Endothelial cell of umbilical vein (primary cell): Measurements from ENCODE around the gene SMIM30. TPM values are rescaled to one million over a fixed set of nuclear protein-coding genes. Genes with fewer than 3 reads are reported as not detected.

Experiments used
- BruUV-seq: library from RNA; stranded (reverse); fragments of 400-500 nt; replicated peaks from 2 replicates; lab custom pipeline; 2021; lab: Mats Ljungman, UMichigan
- CTCF ChIA-PET: fragments of 300-600, 350-600 bp; sonication (Branson Sonifier 250); formaldehyde crosslinking; loops from one replicate; lab custom pipeline; 2021; ENCODE audit warnings: antibody characterized with exemption, inconsistent platforms; lab: Charles Lee
- POLR2A ChIA-PET: fragments of 300-600, 350-600 bp; sonication (Branson Sonifier 250); formaldehyde crosslinking; loops from one replicate; lab custom pipeline; 2021; ENCODE audit warnings: antibody characterized with exemption, inconsistent platforms; lab: Charles Lee
- DNase-seq: peaks from one replicate; pipeline ENCODE4 v3.0.0-alpha.2; 2011; ENCODE audit warnings: low read depth, low spot score
- FAIRE-seq: peaks from 2 replicates; lab custom pipeline; 2011; peaks lifted over from hg19 to GRCh38; lab: Jason Lieb, UNC
- H2AFZ ChIP-seq: 2 replicates; pipeline ENCODE4 v1.6.0; 2012; ENCODE audit warnings: low read depth, low read length, control low read depth, inconsistent platforms
- H3K27ac ChIP-seq: 2 replicates; pipeline ENCODE4 v1.5.1; 2011; ENCODE audit warnings: low read depth, mild to moderate bottlenecking, control low read depth, low read length, moderate library complexity; ENCODE audit not compliant: insufficient read depth
- H3K27me3 ChIP-seq, 2 experiments: 2 replicates each; pipeline versions ENCODE4 v1.6.0 to v1.6.1; 2011; ENCODE audit warnings: low read length in 2 of 2, mixed read lengths in 1 of 2; ENCODE audit not compliant: control insufficient read depth in 2 of 2, insufficient read depth in 2 of 2
- H3K36me3 ChIP-seq, 2 experiments: 2 replicates in 1 of 2; 3 replicates in 1 of 2; pipeline ENCODE4 v1.5.1; 2011; ENCODE audit warnings: low read length in 2 of 2, mild to moderate bottlenecking in 1 of 2, moderate library complexity in 1 of 2; ENCODE audit not compliant: control insufficient read depth in 2 of 2, insufficient read depth in 2 of 2; ENCODE audit errors: extremely low read depth in 1 of 2
- H3K4me1 ChIP-seq: 3 replicates; pipeline ENCODE4 v1.5.1; 2011; ENCODE audit warnings: mild to moderate bottlenecking, low read length; ENCODE audit not compliant: control insufficient read depth, insufficient read depth; ENCODE audit errors: extremely low read depth
- H3K4me2 ChIP-seq: 2 replicates; pipeline ENCODE4 v1.6.1; 2011; ENCODE audit warnings: low read length, control low read depth, mixed read lengths; ENCODE audit not compliant: insufficient read depth
- H3K4me3 ChIP-seq, 3 experiments: fragments of 200-600 bp in 1 of 3; sonication (generic), shearing (Covaris generic) in 1 of 3; replicated peaks in 1 of 3; 2 replicates each; pipeline ENCODE4 v1.5.1; 2011 to 2016; ENCODE audit warnings: control low read depth in 3 of 3, low read length in 3 of 3, mild to moderate bottlenecking in 2 of 3, inconsistent platforms in 1 of 3, low read depth in 1 of 3, moderate library complexity in 1 of 3; ENCODE audit not compliant: insufficient read depth in 1 of 3
- H3K79me2 ChIP-seq: 2 replicates; pipeline ENCODE4 v1.6.0; 2012; ENCODE audit warnings: low read length, inconsistent platforms; ENCODE audit not compliant: control insufficient read depth, insufficient read depth
- H3K9ac ChIP-seq: replicated peaks from 2 replicates; pipeline ENCODE3; 2011; ENCODE audit warnings: low read length, control low read depth; ENCODE audit not compliant: insufficient read depth; ENCODE audit errors: extremely low read depth
- H3K9me1 ChIP-seq: replicated peaks from 3 replicates; pipeline ENCODE4 v1.6.0; 2011; ENCODE audit warnings: mild to moderate bottlenecking, low read length; ENCODE audit not compliant: control insufficient read depth, insufficient read depth; ENCODE audit errors: extremely low read depth
- H3K9me3 ChIP-seq: replicated peaks from 2 replicates; pipeline ENCODE4 v1.5.1; 2012; ENCODE audit warnings: low read length, inconsistent platforms; ENCODE audit not compliant: control insufficient read depth, insufficient read depth
- H4K20me1 ChIP-seq: replicated peaks from 2 replicates; pipeline ENCODE3; 2011; ENCODE audit warnings: mild to moderate bottlenecking, low read length; ENCODE audit not compliant: control insufficient read depth, insufficient read depth; ENCODE audit errors: extremely low read depth
- CTCF ChIP-seq, 2 donors: IDR thresholded peaks; 1 replicate in 1 of 2; 2 replicates in 1 of 2; pipeline ENCODE4 v1.5.1; 2011; ENCODE audit warnings: low read length in 2 of 2, mild to moderate bottlenecking in 2 of 2, moderate library complexity in 2 of 2, control low read depth in 1 of 2, inconsistent platforms in 1 of 2, low read depth in 1 of 2; ENCODE audit not compliant: insufficient read depth in 1 of 2; ENCODE audit errors: extremely low read depth in 1 of 2
- EZH2 ChIP-seq: IDR thresholded peaks from 2 replicates; pipeline ENCODE4 v1.6.1; 2012; ENCODE audit warnings: borderline replicate concordance, low read depth, mild to moderate bottlenecking, moderate library complexity, low read length, inconsistent platforms; ENCODE audit not compliant: severe bottlenecking
- FOS ChIP-seq: IDR thresholded peaks from 2 replicates; pipeline ENCODE4 v1.6.1; 2011; ENCODE audit warnings: mild to moderate bottlenecking, low read length, moderate library complexity, borderline replicate concordance; ENCODE audit not compliant: insufficient read depth
- GATA2 ChIP-seq: IDR thresholded peaks from 2 replicates; pipeline ENCODE4 v1.7.0; 2011; ENCODE audit warnings: low read depth, mild to moderate bottlenecking, moderate library complexity, mixed read lengths, low read length; ENCODE audit not compliant: insufficient read length, insufficient read depth
- JUN ChIP-seq: IDR thresholded peaks from 2 replicates; pipeline ENCODE4 v1.6.1; 2011; ENCODE audit warnings: borderline replicate concordance, low read depth; ENCODE audit not compliant: insufficient read length, insufficient read depth
- MAX ChIP-seq: IDR thresholded peaks from 2 replicates; pipeline ENCODE4 v1.6.1; 2011; ENCODE audit not compliant: insufficient read depth, insufficient read length
- MYC ChIP-seq: IDR thresholded peaks from one replicate; pipeline ENCODE4 v1.6.1; 2011; ENCODE audit warnings: mild to moderate bottlenecking, low read depth, low read length
- POLR2A ChIP-seq: IDR thresholded peaks from 2 replicates; pipeline ENCODE4 v1.6.1; 2012; ENCODE audit warnings: low read depth, mild to moderate bottlenecking, control low read depth, low read length
- POLR2AphosphoS5 ChIP-seq: IDR thresholded peaks from 2 replicates; pipeline ENCODE4 v1.6.1; 2012; ENCODE audit warnings: low read depth, mild to moderate bottlenecking, control low read depth, low read length, moderate library complexity; ENCODE audit not compliant: insufficient read depth
- dilution Hi-C: fragments of 300-500 bp; cut with MboI; formaldehyde crosslinking; loops from one replicate; pipeline ENCODE4 v1.15.0; 2019; ENCODE audit warnings: low sequenced_read_pairs; ENCODE audit not compliant: extremely low pct_ligation_motif_present
- intact Hi-C: fragments of 100-400 bp; cut with micrococcal nuclease; formaldehyde crosslinking; loops from one replicate; pipeline ENCODE4 v1.10.0; 2022
- polyA plus RNA-seq, 4 experiments: library from polyadenylated mRNA; depleted of rRNA in 3 of 4; stranded (reverse) in 3 of 4; unstranded in 1 of 4; fragments of >200 nt; gene quantifications; 2 replicates each; pipeline versions ENCODE4 v1.2.1 to v1.2.3, GENCODE V29; 2011 to 2012; ENCODE audit warnings: missing spikeins in 1 of 4
- total RNA-seq: library from RNA; stranded (reverse); gene quantifications from 2 replicates; pipeline ENCODE4 v1.2.3, GENCODE V29; 2021

SMIM30 gene
- total and polyA plus RNA-seq, 2 donors (not counting 3 experiments of a cell fraction or from before 2014, with no cell fraction given): 26.3 to 39.1 TPM

- Histone ChIP-seq H3K27ac (no peak overlapping the region), H3K9me1 (no peaks in the 10 kb centered on the region), H3K9ac (no peak overlapping the region), H3K79me2 (no peaks in the 10 kb centered on the region), H2AFZ (no peak overlapping the region), H3K4me1 (no peaks in the 10 kb centered on the region), H3K4me2 (no peak overlapping the region), H3K36me3 (no peaks in the 10 kb centered on the region), H3K27me3 (no peaks in the 10 kb centered on the region), H4K20me1 (no peaks in the 10 kb centered on the region), H3K9me3 (no peaks in the 10 kb centered on the region), H3K4me3 (no peak overlapping the region)
- dilution Hi-C loops (no loop called here), intact Hi-C loops (no loop called here)
- no peak for DNase-seq
- no peak for TF ChIP-seq JUN
- no peak for TF ChIP-seq FOS
- no peak for TF ChIP-seq CTCF (IDR thresholded peaks at IDR 0.05; ENCODE audit: extremely low read depth in 1 of 2, insufficient read depth in 1 of 2, low read depth in 1 of 2, low read length in 2 of 2)
- TF ChIP-seq POLR2A: no peak
- TF ChIP-seq GATA2: no peak
- TF ChIP-seq MAX: no peak
- no peak for TF ChIP-seq MYC
- TF ChIP-seq POLR2AphosphoS5: no peak
- TF ChIP-seq EZH2: no peak
- FAIRE-seq: no peak
- CTCF ChIA-PET: no interaction called here
- no TSS peak for BruUV-seq
- POLR2A ChIA-PET: no interaction called here
Measured at GRCh38 chr7:113140956-113141355, 22.6 kb upstream of the SMIM30 start.
